Colonic mucosa (tissue), 4 donors: Measurements from ENCODE around the gene BRAT1. TPM values are rescaled to one million over a fixed set of nuclear protein-coding genes. Genes with fewer than 3 reads are reported as not detected.

Source experiments
- DNase-seq: peaks from one replicate; pipeline ENCODE4 v3.0.0-alpha.2; 2020
- H3K27ac ChIP-seq: fragments of 200-600 bp; one replicate; pipeline ENCODE4 v1.8.0; 2021
- H3K27me3 ChIP-seq: fragments of 200-600 bp; one replicate; pipeline ENCODE4 v1.8.0; 2021
- H3K36me3 ChIP-seq: fragments of 200-600 bp; one replicate; pipeline ENCODE4 v1.8.0; 2021
- H3K4me1 ChIP-seq: fragments of 200-600 bp; one replicate; pipeline ENCODE4 v1.8.0; 2021; ENCODE audit warnings: mild to moderate bottlenecking
- H3K4me3 ChIP-seq: fragments of 200-600 bp; one replicate; pipeline ENCODE4 v1.8.0; 2021
- H3K9ac ChIP-seq, 2 donors: one replicate each; pipeline ENCODE4 v1.7.0; 2013; ENCODE audit warnings: control low read depth in 2 of 2, low read depth in 2 of 2, low read length in 2 of 2
- H3K9me3 ChIP-seq: fragments of 200-600 bp; one replicate; pipeline ENCODE4 v1.8.0; 2021
- CTCF ChIP-seq: fragments of 200-600 bp; IDR thresholded peaks from one replicate; pipeline ENCODE4 v1.8.0; 2022; ENCODE audit warnings: antibody characterized with exemption, mild to moderate bottlenecking
- intact Hi-C: fragments of 100-400 bp; cut with DNase I; formaldehyde crosslinking; loops from one replicate; pipeline ENCODE4 v1.14.1; 2022
- total RNA-seq, 2 donors: library from RNA; stranded (reverse); fragmentation: NEBNext Ultra II Directional in 1 of 2; extraction: Animal tissue kit (Norgen Biotek cat#: 25700) in 1 of 2; gene quantifications; one replicate each; pipeline ENCODE4 v1.2.1, GENCODE V29; 2021
- donor health status: healthy.
- donor health status: DM: no; HTN: no; CAD: no.
- donor health status: DM: no; HTN: no; CAD: no.

BRAT1 gene
- total RNA-seq, 2 donors from 2014 or later = 19.3 to 40.0 TPM

DNA sequence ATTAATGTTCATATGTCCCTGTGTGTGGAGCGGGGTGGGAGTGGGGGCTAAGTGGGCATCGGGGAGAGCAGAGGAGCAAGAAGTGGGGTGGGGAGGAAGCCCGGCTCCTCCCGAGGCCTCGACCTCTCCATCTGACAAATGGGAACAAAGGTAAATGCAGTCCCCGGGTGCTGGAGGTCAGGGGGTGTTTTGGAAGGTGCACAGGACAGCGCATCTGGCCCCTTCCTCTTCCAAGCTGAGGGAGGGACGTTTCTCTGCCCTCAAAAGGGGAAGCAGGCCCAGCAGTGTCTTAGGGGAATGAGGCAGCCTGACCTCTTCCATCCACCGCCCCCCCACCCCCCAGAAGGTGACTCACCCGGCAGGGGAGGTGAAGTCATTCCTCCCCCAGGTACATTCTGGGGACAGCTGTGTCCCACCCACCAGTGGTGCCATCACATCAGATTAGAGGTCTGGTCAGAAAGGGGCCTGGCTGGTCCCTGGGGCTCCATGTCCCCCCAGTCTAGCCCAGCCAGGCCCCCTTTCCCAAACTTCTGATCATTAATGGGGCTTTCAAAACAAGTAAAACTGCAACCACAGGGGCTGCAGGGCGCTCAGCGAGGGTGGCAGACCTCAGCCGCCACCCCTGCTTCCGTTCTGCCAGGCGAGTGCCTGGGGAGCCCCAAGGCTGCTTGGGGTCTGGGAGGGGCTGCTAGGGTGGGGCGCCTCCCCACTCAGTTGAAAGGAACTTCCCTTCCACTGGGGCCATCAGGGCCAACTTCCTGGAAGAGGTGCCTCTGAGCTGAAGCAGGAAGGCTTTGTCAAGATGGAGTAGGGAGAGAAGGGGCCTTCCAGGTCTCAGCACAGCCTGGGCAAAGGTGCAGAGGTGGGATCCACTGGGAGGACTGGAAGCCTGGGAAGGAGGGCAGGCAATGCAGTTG is 25.0 kb downstream of the BRAT1 start:
- no peak overlapping the region for H3K4me3 ChIP-seq
- no peaks in the 10 kb centered on the region for H3K36me3 ChIP-seq
- no peaks in the 10 kb centered on the region for H3K27me3 ChIP-seq
- H3K9ac ChIP-seq = peak overlapping the region in 1 of 2 donors; percentile 42
- intact Hi-C loops = no loop called here
- peak overlapping the region; percentile 71 for H3K27ac ChIP-seq
- no peaks in the 10 kb centered on the region for H3K9me3 ChIP-seq
- no peak for TF ChIP-seq CTCF
- peaks cover 59% of the 10 kb centered on the region for H3K4me1 ChIP-seq
- peak; percentile 67 for DNase-seq

DNA sequence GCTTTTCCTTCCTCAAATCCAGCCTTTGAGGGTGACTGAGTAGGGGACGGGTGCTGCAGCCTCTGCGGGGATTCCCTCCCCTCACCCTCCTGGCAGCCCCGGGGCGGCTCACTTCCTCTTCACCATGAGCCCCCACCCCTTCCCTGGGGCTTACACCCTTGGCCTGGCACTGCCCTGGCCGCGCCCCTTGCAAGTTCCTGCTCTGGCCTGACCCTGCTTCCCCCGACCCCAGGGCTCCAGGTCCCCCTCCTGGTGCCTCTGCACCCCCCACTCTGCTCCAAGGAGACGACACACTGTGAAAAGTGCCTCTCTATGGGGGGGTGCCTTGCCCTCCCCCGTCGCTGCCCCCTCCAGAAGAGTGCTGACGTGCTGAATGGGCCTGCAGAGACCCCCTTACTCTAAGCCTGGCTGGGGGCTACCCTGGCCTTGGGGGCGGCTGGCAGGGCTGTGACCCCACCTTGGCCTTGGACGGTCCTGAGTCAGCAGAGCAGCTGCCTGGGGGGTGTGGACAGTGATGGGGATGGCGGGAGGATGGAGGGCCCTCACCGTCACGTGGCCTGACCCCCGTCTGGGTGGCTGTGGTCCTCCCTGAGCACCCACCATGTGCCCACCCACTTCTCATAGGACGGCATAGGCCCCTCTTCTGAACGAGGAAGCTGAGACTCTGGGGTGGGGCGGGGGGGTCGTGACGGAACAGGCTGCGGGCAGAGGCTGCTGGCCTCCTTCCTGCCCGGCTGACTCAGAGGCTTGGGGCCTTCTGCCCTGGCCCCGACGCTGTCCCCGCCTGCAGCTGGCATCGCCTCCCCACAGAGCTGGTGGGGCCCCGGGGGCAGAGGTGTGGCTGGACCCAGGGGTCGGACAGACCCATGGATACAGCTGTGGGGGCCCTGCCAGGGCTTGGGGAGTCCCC is 25.9 kb downstream of the BRAT1 start:
- Histone ChIP-seq H3K27me3 (no peaks in the 10 kb centered on the region), H3K27ac (peak overlapping the region; percentile 71), H3K4me1 (peaks cover 63% of the 10 kb centered on the region), H3K4me3 (no peak overlapping the region), H3K9ac (peak overlapping the region; percentile 55 to 66), H3K36me3 (no peaks in the 10 kb centered on the region), H3K9me3 (no peaks in the 10 kb centered on the region)
- intact Hi-C loops = no loop called here
- no peak for TF ChIP-seq CTCF
- peak; percentile 62 for DNase-seq

DNA sequence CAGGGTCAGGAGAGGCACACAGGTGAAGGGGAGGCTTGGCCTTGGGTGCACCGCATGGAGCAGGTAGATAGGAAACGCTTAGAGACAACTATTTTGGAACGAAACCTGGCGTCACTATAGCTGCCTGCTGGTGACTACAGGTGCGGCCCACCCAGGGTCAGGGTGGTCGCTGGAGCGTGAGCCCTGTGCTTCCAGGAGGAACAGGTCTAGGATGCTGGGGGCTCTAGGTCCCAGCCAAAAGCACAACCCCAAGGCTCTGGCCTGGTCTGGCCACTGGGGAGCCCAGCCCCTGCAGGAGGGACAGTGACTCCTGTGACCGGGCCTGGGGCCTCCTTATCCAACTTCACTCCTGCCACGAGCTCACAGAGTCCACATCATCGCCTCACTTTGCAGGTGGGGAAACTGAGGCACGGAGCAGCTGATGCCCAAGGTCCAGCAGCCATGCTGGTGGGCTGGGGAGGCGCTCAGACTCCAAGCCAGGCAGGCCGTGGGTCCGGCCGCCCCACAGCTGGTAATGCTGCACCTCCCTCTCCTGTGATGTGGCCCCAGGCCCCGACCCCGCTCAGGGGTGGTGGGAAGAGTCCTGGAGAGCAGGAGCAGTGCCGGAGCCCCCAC is 26.7 kb downstream of the BRAT1 start:
- Histone ChIP-seq H3K27me3 (no peaks in the 10 kb centered on the region), H3K9ac (peak overlapping the region in 1 of 2 donors; percentile 55), H3K4me1 (peaks cover 63% of the 10 kb centered on the region), H3K36me3 (no peaks in the 10 kb centered on the region), H3K4me3 (no peak overlapping the region), H3K27ac (peak overlapping the region; percentile 71), H3K9me3 (no peaks in the 10 kb centered on the region)
- no peak for TF ChIP-seq CTCF
- intact Hi-C loops = no loop called here
- no peak for DNase-seq

DNA sequence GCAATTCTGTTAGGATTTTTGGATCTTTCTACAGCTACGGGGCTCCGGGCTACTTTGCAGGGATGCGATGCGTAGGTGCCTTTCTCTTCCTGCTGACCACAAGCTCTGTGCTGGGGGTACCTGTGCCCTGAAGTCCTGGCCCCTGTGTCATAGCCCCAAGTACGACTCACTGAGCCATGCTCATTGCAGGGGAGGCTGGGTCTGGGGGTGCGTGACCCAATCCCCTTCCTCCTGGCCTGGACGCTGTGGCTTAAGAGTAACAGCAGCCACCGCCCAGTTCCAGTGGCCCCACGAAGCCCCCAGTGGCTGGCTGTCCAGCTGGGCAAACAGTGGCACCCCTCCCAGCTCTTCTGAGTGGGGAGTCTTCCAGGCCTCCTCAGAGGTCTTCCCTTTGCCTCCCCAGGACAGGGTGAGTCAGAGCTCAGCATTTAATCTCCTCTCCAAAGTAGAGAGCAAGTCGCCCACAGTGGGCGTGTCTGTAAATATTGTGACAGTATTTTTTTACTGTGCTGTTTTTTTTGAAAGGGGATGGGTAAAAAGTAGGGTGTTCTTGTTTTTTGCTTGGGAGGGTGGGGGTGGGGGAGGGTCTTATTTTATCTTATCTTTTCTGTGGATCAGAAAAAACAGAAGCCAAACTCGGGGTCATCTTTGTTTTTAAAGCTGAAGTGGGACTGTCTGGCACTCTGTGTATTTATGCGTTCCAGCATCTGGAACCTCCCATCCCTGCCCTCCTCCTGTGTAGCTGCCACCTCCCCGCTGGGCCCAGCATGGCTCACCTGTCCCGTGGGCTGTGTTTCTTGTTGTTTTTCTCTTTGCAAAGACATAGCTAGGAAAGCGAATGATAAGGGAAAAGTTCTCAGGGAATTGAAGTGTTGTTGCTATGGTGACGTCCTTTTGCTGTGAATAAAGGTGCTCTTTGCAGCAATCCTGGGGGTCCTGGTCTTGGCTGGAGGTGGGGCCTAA is 27.5 kb downstream of the BRAT1 start:
- Histone ChIP-seq H3K9ac (peak overlapping the region; percentile 44 to 76), H3K4me1 (peaks cover 68% of the 10 kb centered on the region), H3K36me3 (no peaks in the 10 kb centered on the region), H3K27me3 (no peaks in the 10 kb centered on the region), H3K9me3 (no peaks in the 10 kb centered on the region), H3K27ac (peak overlapping the region; percentile 71), H3K4me3 (no peak overlapping the region)
- DNase-seq = peak; percentile 81
- no peak for TF ChIP-seq CTCF
- intact Hi-C loops = no loop called here
